GM12892 (cell line): ENCODE measurements around the gene SHANK1.

Experiments used
- POLR2A ChIP-seq: IDR thresholded peaks from 2 replicates; pipeline ENCODE4 v1.6.1; 2011; ENCODE audit warnings: low read depth, low read length, control low read depth
- TAF1 ChIP-seq: IDR thresholded peaks from 2 replicates; pipeline ENCODE4 v1.6.1; 2011; ENCODE audit warnings: low read depth, mild to moderate bottlenecking, control low read depth, low read length, borderline replicate concordance

DNA sequence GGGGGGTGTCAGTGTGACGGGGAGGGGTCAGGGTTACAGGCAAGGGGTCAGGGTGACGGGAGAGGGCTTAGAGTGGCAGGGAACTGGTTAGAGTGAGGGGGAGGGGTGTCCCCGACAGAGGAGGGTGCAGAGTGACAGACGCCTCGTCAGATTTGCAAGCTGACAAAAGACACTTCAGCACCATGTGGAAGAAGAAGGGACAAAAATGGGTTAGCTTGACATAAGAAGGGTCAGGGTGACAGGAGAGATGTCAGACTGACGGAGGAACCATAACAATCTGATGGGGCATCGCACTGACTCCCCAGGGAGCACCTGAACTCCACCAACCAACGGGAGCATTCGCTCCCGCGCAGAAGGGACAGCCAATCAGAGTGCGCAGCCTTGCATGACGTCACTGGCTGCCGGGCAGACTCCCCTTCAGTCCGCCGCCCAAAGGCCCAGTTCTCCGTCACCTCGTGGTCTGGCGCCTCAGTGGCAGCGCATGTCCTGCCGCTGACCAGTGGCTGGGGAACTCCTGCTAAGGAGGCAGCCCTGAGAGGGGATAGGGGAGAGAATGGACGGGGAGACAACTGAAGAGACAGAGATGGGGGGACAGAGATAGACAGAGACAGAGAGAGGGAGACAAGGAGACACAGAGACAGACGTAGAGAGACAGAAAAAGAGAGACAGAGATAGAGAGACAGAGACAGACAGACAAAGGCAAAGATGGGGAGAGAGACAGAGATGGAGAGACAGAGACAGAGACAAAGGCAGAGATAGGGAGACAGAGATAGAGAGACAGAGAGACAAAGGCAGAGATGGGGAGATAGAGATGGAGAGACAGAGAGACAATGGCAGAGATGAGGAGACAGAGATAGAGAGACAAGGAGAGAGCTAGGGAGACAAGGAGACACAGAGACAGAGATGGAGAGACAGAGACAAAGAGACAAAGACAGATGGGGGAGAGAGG lies 40.2 kb downstream of the SHANK1 start:
- TF ChIP-seq POLR2A (no peak), TAF1 (no peak)
